ENCODE data around the gene OPCML.

OPCML gene

GRCh38 chr11:133204158-133204557, 328.1 kb downstream of the OPCML start:
- Histone ChIP-seq H4K20me1 (ENCODE audit: low read depth, low read length) (no peaks in the 10 kb centered on the region), H3K27ac (ENCODE audit: low read depth, low read length) (no peak overlapping the region), H2AFZ (ENCODE audit: low read depth, low read length, severe bottlenecking) (no peak overlapping the region), H3K9ac (ENCODE audit: low read length) (no peak overlapping the region), H3K36me3 (ENCODE audit: low read length) (no peaks in the 10 kb centered on the region), H3K4me2 (ENCODE audit: low read depth, low read length, poor library complexity, severe bottlenecking) (no peak overlapping the region), H3K9me3 (ENCODE audit: insufficient read depth, low read length) (no peaks in the 10 kb centered on the region), H3K27me3 (ENCODE audit: low read length) (no peaks in the 10 kb centered on the region), H3K79me2 (ENCODE audit: insufficient read depth, low read length) (no peaks in the 10 kb centered on the region), H3K9me2 (replicated peaks; ENCODE audit: insufficient read depth, low read length) (no peaks in the 10 kb centered on the region), H3K4me3 (ENCODE audit: insufficient read depth, low read length, poor library complexity, severe bottlenecking) (no peak overlapping the region), H3F3A (ENCODE audit: insufficient read depth) (no peaks in the 10 kb centered on the region)
- no peak for TF ChIP-seq CTCF (IDR thresholded peaks at IDR 0.05; ENCODE audit: insufficient read depth, low read length, poor library complexity, severe bottlenecking)
- TF ChIP-seq EZH2phosphoT487 (conservative IDR thresholded peaks at IDR 0.05; ENCODE audit: low read length): no peak

- TF ChIP-seq CTCF (IDR thresholded peaks at IDR 0.05; ENCODE audit: insufficient read depth, low read length, poor library complexity, severe bottlenecking): no peak
- TF ChIP-seq EZH2phosphoT487 (conservative IDR thresholded peaks at IDR 0.05; ENCODE audit: low read length): no peak
- no peaks in the 10 kb centered on the region for H3K79me2 ChIP-seq (ENCODE audit: insufficient read depth, low read length)
These were observed 329.5 kb downstream of the OPCML start for GRCh38 chr11:133202816-133203215.

GRCh38 chr11:133198438-133198837, 333.9 kb downstream of the OPCML start:
- TF ChIP-seq EZH2phosphoT487 (conservative IDR thresholded peaks at IDR 0.05; ENCODE audit: low read length) (no peak), CTCF (IDR thresholded peaks at IDR 0.05; ENCODE audit: insufficient read depth, low read length, poor library complexity, severe bottlenecking) (no peak)
- H3K4me2 ChIP-seq (ENCODE audit: low read depth, low read length, poor library complexity, severe bottlenecking): no peak overlapping the region
- H3K27ac ChIP-seq (ENCODE audit: low read depth, low read length): no peak overlapping the region
- no peak overlapping the region for H3K9ac ChIP-seq (ENCODE audit: low read length)
- H3K36me3 ChIP-seq (ENCODE audit: low read length): no peaks in the 10 kb centered on the region
- H3K27me3 ChIP-seq (ENCODE audit: low read length): no peaks in the 10 kb centered on the region
- no peaks in the 10 kb centered on the region for H4K20me1 ChIP-seq (ENCODE audit: low read depth, low read length)
- H3K79me2 ChIP-seq (ENCODE audit: insufficient read depth, low read length): no peaks in the 10 kb centered on the region
- H3K9me2 ChIP-seq (replicated peaks; ENCODE audit: insufficient read depth, low read length): no peaks in the 10 kb centered on the region
- H3K4me3 ChIP-seq (ENCODE audit: insufficient read depth, low read length, poor library complexity, severe bottlenecking): no peak overlapping the region
- H3F3A ChIP-seq (ENCODE audit: insufficient read depth): no peaks in the 10 kb centered on the region
- no peak overlapping the region for H2AFZ ChIP-seq (ENCODE audit: low read depth, low read length, severe bottlenecking)
- H3K9me3 ChIP-seq (ENCODE audit: insufficient read depth, low read length): no peaks in the 10 kb centered on the region

More at GRCh38 chr11:133202816-133203215, 329.5 kb downstream of the OPCML start:
- Histone ChIP-seq H3K9ac (ENCODE audit: low read length) (no peak overlapping the region), H3F3A (ENCODE audit: insufficient read depth) (no peaks in the 10 kb centered on the region), H3K4me2 (ENCODE audit: low read depth, low read length, poor library complexity, severe bottlenecking) (no peak overlapping the region), H3K27me3 (ENCODE audit: low read length) (no peaks in the 10 kb centered on the region), H3K9me2 (replicated peaks; ENCODE audit: insufficient read depth, low read length) (no peaks in the 10 kb centered on the region), H3K36me3 (ENCODE audit: low read length) (no peaks in the 10 kb centered on the region), H3K27ac (ENCODE audit: low read depth, low read length) (no peak overlapping the region), H4K20me1 (ENCODE audit: low read depth, low read length) (no peaks in the 10 kb centered on the region), H2AFZ (ENCODE audit: low read depth, low read length, severe bottlenecking) (no peak overlapping the region), H3K9me3 (ENCODE audit: insufficient read depth, low read length) (no peaks in the 10 kb centered on the region), H3K4me3 (ENCODE audit: insufficient read depth, low read length, poor library complexity, severe bottlenecking) (no peak overlapping the region)
